ENCODE measurements around the gene ERCC3. TPM values are rescaled to one million over a fixed set of nuclear protein-coding genes. Genes with fewer than 3 reads are reported as not detected.
"Not testable (repeated sequence)": the region's sequence is repeated elsewhere in the genome, so short reads cannot be mapped to it uniquely, and the experiment has no call there.

ERCC3 gene
- total RNA-seq, 1 experiment from 2014 or later, result 52.5 TPM

GRCh38 chr2:127229555-127229954, 64.4 kb downstream of the ERCC3 start:
- H3K4me3 Mint-ChIP-seq (ENCODE audit: unreplicated experiment), result no peak overlapping the region
- intact Hi-C loops (cut with micrococcal nuclease; ENCODE audit: unreplicated experiment), result no loop called here
- no peak overlapping the region for H3K27ac Mint-ChIP-seq (ENCODE audit: unreplicated experiment)
- peaks cover 19% of the 10 kb centered on the region for H3K4me1 Mint-ChIP-seq (ENCODE audit: low read depth, unreplicated experiment)
- H3K9me3 ChIP-seq, result no peaks in the 10 kb centered on the region
- H3K27me3 ChIP-seq (replicated peaks; ENCODE audit: control insufficient read depth, insufficient read depth, low read length), result no peaks in the 10 kb centered on the region
- no peaks in the 10 kb centered on the region for H3K27me3 Mint-ChIP-seq (ENCODE audit: insufficient read depth, unreplicated experiment)
- ChIA-PET POLR2A (no interaction called here), CTCF (no interaction called here)
- no TSS peak for BruUV-seq (replicated peaks)
- TF ChIP-seq CTCF (IDR thresholded peaks at IDR 0.05; ENCODE audit: insufficient read depth in 1 of 2, low read depth in 1 of 2, low read length in 1 of 2, severe bottlenecking in 1 of 2, unreplicated experiment in 1 of 2), result no peak
- no peaks in the 10 kb centered on the region; the same call in 1 of the 2 replicates for H3K4me1 ChIP-seq
- H3K36me3 ChIP-seq (ENCODE audit: control insufficient read depth, insufficient read depth, low read length), result no peaks in the 10 kb centered on the region
- no peak for DNase-seq
- no peak overlapping the region for H3K4me3 ChIP-seq (ENCODE audit: low read depth, low read length)
- H3K36me3 Mint-ChIP-seq (ENCODE audit: insufficient read depth, unreplicated experiment), result no peaks in the 10 kb centered on the region
- no peaks in the 10 kb centered on the region for H3K9me3 Mint-ChIP-seq (ENCODE audit: unreplicated experiment)

GRCh38 chr2:127228102-127228501, 65.8 kb downstream of the ERCC3 start:
- Mint-ChIP-seq H3K4me1 (ENCODE audit: low read depth, unreplicated experiment) (peaks cover 19% of the 10 kb centered on the region), H3K9me3 (ENCODE audit: unreplicated experiment) (no peaks in the 10 kb centered on the region), H3K36me3 (ENCODE audit: insufficient read depth, unreplicated experiment) (no peaks in the 10 kb centered on the region), H3K4me3 (ENCODE audit: unreplicated experiment) (no peak overlapping the region), H3K27me3 (ENCODE audit: insufficient read depth, unreplicated experiment) (no peaks in the 10 kb centered on the region), H3K27ac (ENCODE audit: unreplicated experiment) (no peak overlapping the region)
- no peak overlapping the region for H3K4me3 ChIP-seq (ENCODE audit: low read depth, low read length)
- no peaks in the 10 kb centered on the region for H3K27me3 ChIP-seq (replicated peaks; ENCODE audit: control insufficient read depth, insufficient read depth, low read length)
- no TSS peak for BruUV-seq (replicated peaks)
- intact Hi-C loops (cut with micrococcal nuclease; ENCODE audit: unreplicated experiment), result no loop called here
- ChIA-PET POLR2A (no interaction called here), CTCF (no interaction called here)
- DNase-seq, result no peak
- no peaks in the 10 kb centered on the region for H3K36me3 ChIP-seq (ENCODE audit: control insufficient read depth, insufficient read depth, low read length)
- no peaks in the 10 kb centered on the region for H3K9me3 ChIP-seq
- TF ChIP-seq CTCF (IDR thresholded peaks at IDR 0.05; ENCODE audit: insufficient read depth in 1 of 2, low read depth in 1 of 2, low read length in 1 of 2, severe bottlenecking in 1 of 2, unreplicated experiment in 1 of 2), result no peak
- no peaks in the 10 kb centered on the region; the same call in 1 of the 2 replicates for H3K4me1 ChIP-seq

DNA sequence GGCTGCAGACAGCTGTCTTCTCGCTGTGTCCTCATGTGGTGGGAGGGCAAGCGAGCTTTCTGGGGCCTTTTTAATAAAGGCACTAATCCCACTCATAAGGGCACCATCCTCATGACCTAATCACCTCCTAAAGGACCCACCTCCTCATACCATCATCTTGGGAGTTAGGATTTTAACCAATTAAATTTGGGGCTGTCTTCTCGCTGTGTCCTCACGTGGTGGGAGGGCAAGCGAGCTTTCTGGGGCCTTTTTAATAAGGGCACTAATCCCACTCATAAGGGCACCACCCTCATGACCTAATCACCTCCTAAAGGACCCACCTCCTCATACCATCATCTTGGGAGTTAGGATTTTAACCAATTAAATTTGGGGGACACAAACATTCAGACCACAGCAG, 66.7 kb downstream of the ERCC3 start:
- H3K36me3 Mint-ChIP-seq (ENCODE audit: insufficient read depth, unreplicated experiment); H3K27me3 Mint-ChIP-seq (ENCODE audit: insufficient read depth, unreplicated experiment); H3K9me3 ChIP-seq; POLR2A ChIA-PET; DNase-seq; intact Hi-C loops (cut with micrococcal nuclease; ENCODE audit: unreplicated experiment); H3K27ac Mint-ChIP-seq (ENCODE audit: unreplicated experiment); H3K27me3 ChIP-seq (replicated peaks; ENCODE audit: control insufficient read depth, insufficient read depth, low read length); H3K4me3 ChIP-seq (ENCODE audit: low read depth, low read length); CTCF ChIA-PET; H3K4me1 ChIP-seq; H3K4me3 Mint-ChIP-seq (ENCODE audit: unreplicated experiment); BruUV-seq (replicated peaks); H3K36me3 ChIP-seq (ENCODE audit: control insufficient read depth, insufficient read depth, low read length); H3K9me3 Mint-ChIP-seq (ENCODE audit: unreplicated experiment): not testable (repeated sequence)
- peaks cover 19% of the 10 kb centered on the region for H3K4me1 Mint-ChIP-seq (ENCODE audit: low read depth, unreplicated experiment)

Data from Caco-2 (cell line).